ENCODE data around the gene PKIG. TPM values are rescaled to one million over a fixed set of nuclear protein-coding genes. Genes with fewer than 3 reads are reported as not detected.

The PKIG gene
- total RNA-seq, 1 donor from 2014 or later = 181 TPM

- ATAC-seq (ENCODE audit: low read depth) (no peak), DNase-seq (no peak)
- Mint-ChIP-seq H3K4me3 (peak overlapping the region; percentile 77), H3K4me1 (peaks cover 98% of the 10 kb centered on the region), H3K27me3 (no peaks in the 10 kb centered on the region), H3K9me3 (no peaks in the 10 kb centered on the region), H3K36me3 (ENCODE audit: low read depth) (peaks cover 74% of the 10 kb centered on the region), H3K27ac (peak overlapping the region; percentile 87)
- intact Hi-C loops (cut with micrococcal nuclease) = no loop called here
- no peak for TF ChIP-seq CTCF (IDR thresholded peaks at IDR 0.05)
- ChIA-PET POLR2A (interaction anchor here (1.0 to 9.4 kb wide), 7 partner anchors 11 to 75 kb away, joined by 4 to 154 read pairs (median 6); partner anchors contain the start of genes PKIG and SERINC3), CTCF (interaction anchor here (1.7 to 6.4 kb wide), 6 partner anchors 10 to 22 kb away, joined by 6 to 44 read pairs (median 12); partner anchors contain the start of gene PKIG)
Observed at GRCh38 chr20:44597516-44597915, 15.1 kb downstream of the PKIG start.

GRCh38 chr20:44597930-44598329 lies 15.6 kb downstream of the PKIG start:
- no peaks in the 10 kb centered on the region for H3K27me3 Mint-ChIP-seq
- intact Hi-C loops (cut with micrococcal nuclease) = loop anchor here (1.0 kb wide), 2 partner anchors 12 kb away; no protein-coding TSS in a partner anchor
- ATAC-seq (ENCODE audit: low read depth) (peak; percentile 29), DNase-seq (no peak)
- H3K36me3 Mint-ChIP-seq (ENCODE audit: low read depth) = peaks cover 70% of the 10 kb centered on the region
- peak overlapping the region; percentile 77 for H3K4me3 Mint-ChIP-seq
- H3K4me1 Mint-ChIP-seq = peaks cover 94% of the 10 kb centered on the region
- TF ChIP-seq CTCF (IDR thresholded peaks at IDR 0.05) = no peak
- H3K9me3 Mint-ChIP-seq = no peaks in the 10 kb centered on the region
- H3K27ac Mint-ChIP-seq = peak overlapping the region; percentile 87
- POLR2A ChIA-PET = interaction anchor here (1.1 to 9.4 kb wide), 6 partner anchors 11 to 76 kb away, joined by 5 to 154 read pairs (median 6); partner anchors contain the start of genes PKIG and SERINC3
- CTCF ChIA-PET = interaction anchor here (1.2 to 6.4 kb wide), 7 partner anchors 10 to 86 kb away, joined by 3 to 44 read pairs (median 9); partner anchors contain the start of gene PKIG

GRCh38 chr20:44598423-44599305 lies 16.3 kb downstream of the PKIG start:
- no peaks in the 10 kb centered on the region for H3K9me3 Mint-ChIP-seq
- TF ChIP-seq CTCF (IDR thresholded peaks at IDR 0.05) = no peak
- no peak for DNase-seq
- ChIA-PET POLR2A (interaction anchor here (0.8 to 9.4 kb wide), 9 partner anchors 11 to 77 kb away, joined by 3 to 154 read pairs (median 5); partner anchors contain the start of genes ADA, PKIG and SERINC3), CTCF (interaction anchor here (1.2 to 6.4 kb wide), 7 partner anchors 11 to 85 kb away, joined by 3 to 44 read pairs (median 9); partner anchors contain the start of gene PKIG)
- H3K4me3 Mint-ChIP-seq = peak overlapping the region; percentile 77
- peak; percentile 32 for ATAC-seq (ENCODE audit: low read depth)
- intact Hi-C loops (cut with micrococcal nuclease) = loop anchor here (1.0 kb wide), 2 partner anchors 12 kb away; no protein-coding TSS in a partner anchor
- H3K27me3 Mint-ChIP-seq = no peaks in the 10 kb centered on the region
- H3K4me1 Mint-ChIP-seq = peaks cover 87% of the 10 kb centered on the region
- peaks cover 65% of the 10 kb centered on the region for H3K36me3 Mint-ChIP-seq (ENCODE audit: low read depth)
- H3K27ac Mint-ChIP-seq = peak overlapping the region; percentile 87

GRCh38 chr20:44599715-44600114 lies 17.3 kb downstream of the PKIG start:
- CTCF ChIA-PET = interaction anchor here (3.4 to 5.6 kb wide), 2 partner anchors 10 to 24 kb away, joined by 17 to 32 read pairs; no protein-coding TSS in a partner anchor
- ATAC-seq (ENCODE audit: low read depth) (no peak), DNase-seq (no peak)
- H3K4me3 Mint-ChIP-seq = peak overlapping the region; percentile 72
- no peaks in the 10 kb centered on the region for H3K27me3 Mint-ChIP-seq
- no peak overlapping the region for H3K27ac Mint-ChIP-seq
- peaks cover 76% of the 10 kb centered on the region for H3K4me1 Mint-ChIP-seq
- H3K36me3 Mint-ChIP-seq (ENCODE audit: low read depth) = peaks cover 57% of the 10 kb centered on the region
- POLR2A ChIA-PET = interaction anchor here (2.1 to 9.4 kb wide), 2 partner anchors 13 to 20 kb away, joined by 6 to 154 read pairs; no protein-coding TSS in a partner anchor
- H3K9me3 Mint-ChIP-seq = no peaks in the 10 kb centered on the region
- intact Hi-C loops (cut with micrococcal nuclease) = loop anchor here (1.0 kb wide), 1 partner anchor 8 kb away; no protein-coding TSS in a partner anchor
- TF ChIP-seq CTCF (IDR thresholded peaks at IDR 0.05) = no peak

All from activated B cell treated with CpG ODN at 0.5 μM for 24 hours (primary cell).